HG03103 (cell line): ENCODE data around the gene TMEM130.
"Not testable (repeated sequence)": the region's sequence is repeated elsewhere in the genome, so short reads cannot be mapped to it uniquely, and the experiment has no call there.

Experiments used
- ATAC-seq: cut with Tn5 transposase; IDR thresholded peaks from one replicate; pipeline ENCODE4 v1.9.1; 2021; ENCODE audit warnings: low read depth; ENCODE audit not compliant: unreplicated experiment

Gene TMEM130

DNA sequence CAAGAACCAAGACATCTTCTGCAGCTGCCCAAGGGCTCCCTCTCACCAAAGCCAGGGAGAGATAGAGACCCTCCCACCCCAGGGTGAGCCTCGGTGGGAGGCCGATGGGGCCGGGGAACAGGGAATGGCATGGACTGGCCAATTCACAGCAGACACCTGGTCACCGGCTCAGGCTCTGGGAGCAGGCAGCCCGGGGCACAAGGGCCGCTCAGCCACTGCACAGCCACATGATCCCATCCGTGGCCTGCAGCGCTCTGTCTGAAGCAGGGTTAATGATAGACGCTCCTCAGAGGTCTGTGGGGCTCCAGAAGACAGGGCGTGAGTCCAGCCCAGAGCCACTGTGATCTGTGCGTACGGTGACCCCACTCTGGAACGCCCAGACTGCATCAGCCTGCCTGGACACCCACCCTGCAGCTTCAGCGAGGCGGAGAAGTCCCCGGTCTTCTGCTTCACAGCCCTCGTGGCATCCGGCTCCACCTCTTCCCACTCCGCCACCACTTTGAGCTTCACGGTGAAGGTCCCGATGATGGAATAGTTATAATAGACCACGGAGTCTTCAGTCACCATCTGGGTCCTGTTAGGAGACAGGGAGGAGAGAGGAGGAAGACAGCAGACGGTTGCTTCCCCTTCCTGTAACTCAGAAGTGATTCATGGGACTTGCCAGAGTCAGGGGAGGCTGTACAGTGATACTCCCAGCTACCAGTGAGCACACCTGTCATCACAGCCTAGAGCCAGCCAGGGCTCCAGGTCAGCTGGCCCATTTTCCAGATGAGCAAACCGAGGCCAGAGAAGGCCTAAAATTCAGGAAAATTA is 14.0 kb downstream of the TMEM130 start:
- ATAC-seq, result no peak

DNA sequence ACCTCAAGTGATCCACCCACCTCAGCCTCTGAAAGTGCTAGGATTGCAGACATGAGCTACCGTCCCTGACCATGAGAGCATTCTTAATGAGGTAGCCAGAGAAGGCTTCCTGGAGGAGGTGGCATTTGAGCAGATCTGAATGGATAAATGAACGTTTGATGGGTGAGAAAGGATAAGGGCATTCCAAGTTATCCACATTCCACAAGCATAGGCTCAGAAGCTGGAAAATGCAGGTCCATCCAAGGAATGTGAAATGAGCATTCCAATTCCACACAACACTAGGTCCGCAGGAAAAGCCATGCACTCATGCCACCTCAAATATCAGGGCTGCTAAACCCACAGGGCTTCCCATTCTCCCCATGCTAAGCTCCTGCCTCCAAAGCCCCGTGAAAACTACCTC is 17.0 kb downstream of the TMEM130 start:
- no peak for ATAC-seq

DNA sequence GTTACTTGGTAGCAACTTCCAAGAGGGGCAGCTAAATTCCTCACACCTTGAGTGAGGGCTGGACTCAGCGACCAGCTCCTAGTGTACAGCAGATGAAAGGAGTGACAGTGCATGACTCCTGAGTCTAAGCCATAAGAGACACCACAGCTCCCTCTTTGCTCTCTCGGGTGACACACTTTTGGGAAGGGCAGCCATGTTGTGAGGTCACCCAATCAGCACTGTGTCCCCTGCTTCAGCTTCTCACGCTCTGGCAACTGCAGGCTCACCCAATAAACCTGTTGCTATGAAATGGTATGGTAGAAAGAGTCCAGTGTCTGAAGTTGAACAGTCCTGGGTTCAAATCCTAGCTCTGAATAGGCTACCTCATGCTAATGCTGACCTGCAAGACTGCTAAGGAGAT is 20.9 kb downstream of the TMEM130 start:
- no peak for ATAC-seq

GRCh38 chr7:98842552-98842951 is 27.3 kb downstream of the TMEM130 start:
- ATAC-seq, result not testable (repeated sequence)

DNA sequence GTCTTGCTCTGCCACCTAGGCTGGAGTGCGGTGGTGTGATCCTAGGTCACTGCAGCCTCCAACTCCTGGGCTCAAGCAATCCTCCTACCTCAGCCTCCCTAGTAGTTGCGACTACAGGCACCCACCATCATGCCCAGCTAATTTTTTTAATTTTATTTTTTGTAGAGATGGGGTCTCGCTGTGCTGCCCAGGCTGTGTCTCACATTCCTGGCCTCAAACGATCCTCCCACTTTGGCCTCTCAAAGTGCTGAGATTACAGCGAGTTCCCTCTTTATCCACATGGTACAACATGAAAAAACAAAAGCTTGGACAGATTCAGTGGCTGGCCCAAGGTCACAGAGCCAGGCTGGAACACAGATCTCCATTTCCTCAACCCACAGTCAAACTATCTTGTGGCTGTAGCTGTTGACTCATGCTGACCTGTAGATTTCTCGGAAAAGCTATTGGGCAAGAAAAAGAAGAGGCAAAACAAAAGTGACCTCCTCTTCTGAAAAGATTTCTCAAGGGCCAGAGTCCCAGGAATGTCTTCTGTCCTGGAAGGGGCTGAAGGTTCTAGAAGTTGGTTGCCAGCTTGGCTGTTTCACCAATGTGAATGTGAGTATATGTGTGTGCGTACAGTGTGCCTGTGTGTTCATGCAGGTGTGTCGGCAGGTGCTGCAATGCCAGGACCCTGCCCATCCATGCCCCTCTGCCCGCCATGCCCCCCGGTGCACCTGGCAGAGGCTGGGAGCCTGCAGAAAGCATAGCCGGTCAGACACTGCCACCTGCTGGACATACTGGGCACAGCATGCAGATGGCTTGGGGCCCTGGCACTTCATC is 28.4 kb downstream of the TMEM130 start:
- no peak for ATAC-seq

DNA sequence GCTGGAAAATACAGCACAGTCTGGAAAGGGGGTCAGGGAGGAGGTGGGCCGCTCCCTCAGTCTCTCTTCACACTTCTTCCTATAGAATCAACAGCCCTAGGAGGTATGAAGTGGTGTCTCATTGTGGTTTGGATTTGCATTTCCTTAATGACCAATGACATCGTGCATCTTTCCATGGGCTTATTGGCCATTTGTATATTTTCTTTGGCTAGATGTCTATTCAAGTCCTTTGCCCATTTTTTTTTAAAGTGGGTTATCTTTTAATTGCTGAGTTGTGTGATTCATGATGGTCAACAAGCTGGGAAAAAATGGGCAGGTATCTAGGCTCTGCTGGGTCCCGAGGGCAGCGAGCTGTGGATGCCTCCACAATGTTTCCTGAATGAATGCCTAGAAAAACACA is 29.1 kb downstream of the TMEM130 start:
- ATAC-seq, result no peak

DNA sequence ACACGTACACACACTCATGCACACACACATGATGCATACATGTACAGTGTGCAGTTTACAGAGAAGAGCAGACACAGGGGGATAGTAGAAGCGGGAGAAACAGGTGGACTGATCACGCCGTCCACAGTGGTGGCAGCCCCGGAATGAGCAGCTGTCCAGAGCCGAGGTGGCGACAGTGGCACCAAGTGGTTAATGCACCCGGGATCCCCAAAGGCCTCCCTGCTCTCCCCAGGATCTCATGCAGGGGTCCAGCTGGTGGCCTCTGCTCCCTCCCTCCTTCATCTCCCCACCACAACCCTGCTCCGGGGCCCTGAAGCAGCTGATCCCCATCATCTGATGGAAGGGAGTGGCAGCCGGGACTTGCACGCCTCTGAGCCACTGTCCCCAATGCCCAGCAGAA is 29.7 kb downstream of the TMEM130 start:
- no peak for ATAC-seq

DNA sequence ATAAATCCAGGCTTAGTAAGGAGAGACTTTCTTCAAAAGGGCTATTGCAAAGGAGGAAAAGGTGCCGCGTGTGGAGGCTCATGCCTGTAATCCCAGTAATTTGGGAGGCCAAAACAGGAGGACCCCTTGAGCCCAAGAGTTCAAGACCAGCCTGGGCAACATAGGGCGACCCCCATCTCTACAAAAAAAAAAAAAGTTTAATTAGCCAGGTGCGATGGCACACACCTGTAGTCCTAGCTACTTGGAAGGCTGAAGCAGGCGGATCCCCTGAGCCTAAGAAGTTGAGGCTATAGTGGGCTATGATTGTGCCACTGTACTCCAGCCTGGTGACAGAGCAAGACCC is 32.2 kb downstream of the TMEM130 start:
- no peak for ATAC-seq

GRCh38 chr7:98836811-98837629 is 32.8 kb downstream of the TMEM130 start:
- ATAC-seq, result no peak

DNA sequence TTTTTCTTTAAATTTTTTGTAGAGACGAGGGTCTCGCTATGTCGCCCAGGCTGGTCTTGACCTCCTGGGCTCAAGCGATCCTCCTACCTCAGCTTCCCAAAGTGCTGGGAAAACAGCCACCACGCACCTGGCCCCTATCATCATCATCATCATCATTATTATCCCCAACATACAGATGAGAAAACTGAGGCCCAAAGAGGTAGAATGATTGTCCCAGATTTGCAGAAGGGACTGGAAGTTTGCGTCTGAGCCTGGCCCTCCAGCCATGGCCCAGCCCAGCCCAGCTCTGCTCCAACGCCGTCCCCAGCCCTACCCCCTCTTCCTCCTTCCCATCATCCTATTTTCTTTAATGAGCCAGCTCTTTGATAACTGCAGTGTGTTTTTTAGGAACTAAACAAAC is 34.9 kb downstream of the TMEM130 start:
- ATAC-seq, result no peak

DNA sequence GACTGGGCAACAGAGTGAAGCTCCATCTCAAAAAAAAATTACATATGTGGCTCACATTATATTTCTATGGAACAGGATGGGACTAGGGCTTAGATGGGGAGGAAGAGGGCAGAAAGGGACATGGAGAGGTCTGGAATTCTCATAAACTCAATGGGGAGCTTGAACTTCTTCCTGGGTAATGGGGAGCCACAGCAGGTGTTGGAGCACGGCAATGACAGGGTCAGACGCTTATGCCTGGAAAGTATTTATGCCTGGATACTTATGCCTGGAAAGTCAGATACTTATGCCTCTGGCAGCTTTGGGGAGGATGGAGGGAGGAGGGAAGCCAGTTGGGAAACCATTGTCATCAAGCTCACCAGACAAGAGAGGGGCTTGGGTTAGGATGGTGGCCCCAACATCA is 36.8 kb downstream of the TMEM130 start:
- no peak for ATAC-seq

GRCh38 chr7:98831641-98832221 is 38.1 kb downstream of the TMEM130 start:
- ATAC-seq, result no peak

DNA sequence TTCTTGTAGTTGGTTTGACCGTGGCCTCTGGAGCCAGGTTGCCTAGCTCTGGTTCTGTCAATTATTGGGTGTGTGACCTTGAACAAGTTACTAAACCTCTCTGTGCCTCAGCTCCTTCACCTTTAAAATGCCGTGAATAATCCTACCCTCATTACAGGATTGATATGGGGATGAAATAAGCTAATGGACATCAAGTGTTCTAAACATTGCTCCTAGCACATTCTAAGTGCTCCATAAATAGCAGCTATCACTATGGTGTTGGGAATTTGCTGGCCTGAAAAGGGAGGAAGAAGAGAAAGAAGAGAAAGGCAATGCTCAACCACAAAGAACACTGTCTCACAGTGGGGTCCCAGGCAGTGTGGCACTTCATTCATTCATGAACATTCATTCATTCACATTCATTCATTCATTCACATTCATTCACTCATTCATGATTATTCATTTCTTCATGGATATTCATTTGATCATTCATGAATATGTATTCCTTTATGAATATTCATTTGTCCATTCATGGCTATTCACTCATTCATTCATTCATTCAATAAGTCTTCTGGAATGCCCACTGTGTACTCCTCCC is 38.8 kb downstream of the TMEM130 start:
- ATAC-seq, result no peak

- no peak for ATAC-seq
These were observed 41.4 kb downstream of the TMEM130 start for GRCh38 chr7:98828368-98828767.

DNA sequence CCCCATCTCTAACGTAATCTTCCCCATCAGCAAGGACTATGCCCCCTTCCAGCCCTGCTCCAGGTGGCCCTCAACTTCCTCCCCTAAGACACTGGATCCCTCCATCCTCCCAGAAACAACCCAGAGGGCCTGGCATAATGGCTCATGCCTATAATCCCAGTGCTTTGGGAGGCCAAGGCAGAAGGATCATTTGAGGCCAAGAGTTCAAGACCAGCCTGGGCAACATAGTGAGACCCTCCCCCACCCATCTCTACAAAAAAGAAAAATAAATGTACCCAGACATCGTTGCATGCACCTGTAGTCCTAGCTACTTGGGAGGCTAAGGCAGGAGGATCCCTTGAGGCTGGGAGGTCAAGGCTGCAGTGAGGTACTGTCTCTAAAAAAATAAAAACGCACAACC is 42.6 kb downstream of the TMEM130 start:
- no peak for ATAC-seq

- ATAC-seq, result no peak
These were observed 43.0 kb downstream of the TMEM130 start for GRCh38 chr7:98826811-98827231.

DNA sequence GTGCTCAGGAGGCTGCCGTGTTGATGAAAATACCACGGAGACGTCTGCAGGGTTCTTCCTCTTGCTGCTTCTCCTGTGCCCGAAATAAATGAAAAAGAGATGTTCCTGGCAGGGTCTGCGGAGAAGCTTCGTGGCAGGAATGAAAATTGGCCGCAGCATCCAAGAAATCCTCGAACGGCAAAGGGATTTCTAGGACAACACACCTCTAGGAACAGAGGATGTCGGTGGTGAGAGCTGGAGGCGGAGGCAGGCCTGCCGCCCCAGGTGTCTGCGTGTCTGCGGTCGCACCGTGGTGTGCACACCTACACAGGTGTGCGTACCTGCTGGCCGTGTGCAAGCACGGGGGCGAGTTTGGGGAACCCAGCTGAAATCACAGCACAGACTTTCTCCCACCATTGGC is 43.4 kb downstream of the TMEM130 start:
- ATAC-seq, result no peak

DNA sequence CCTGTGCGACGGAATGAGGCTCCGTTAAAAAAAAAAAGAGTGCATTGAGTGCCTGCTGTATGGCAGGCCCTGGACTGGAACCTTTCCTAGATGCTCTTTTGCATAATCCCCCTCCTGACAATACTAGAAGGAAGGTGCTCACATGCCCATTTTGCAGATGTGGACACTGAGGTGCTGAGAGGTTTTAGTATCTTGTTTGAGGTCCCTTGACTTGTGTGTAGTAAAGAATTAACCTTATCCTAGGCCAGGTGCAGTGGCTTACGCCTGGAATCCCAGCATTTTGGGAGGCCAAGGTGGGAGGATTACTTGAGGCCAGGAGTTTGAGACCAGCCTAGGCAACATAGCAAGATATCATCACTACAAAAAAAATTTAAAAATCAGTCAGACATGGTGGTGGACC is 46.6 kb downstream of the TMEM130 start:
- no peak for ATAC-seq

DNA sequence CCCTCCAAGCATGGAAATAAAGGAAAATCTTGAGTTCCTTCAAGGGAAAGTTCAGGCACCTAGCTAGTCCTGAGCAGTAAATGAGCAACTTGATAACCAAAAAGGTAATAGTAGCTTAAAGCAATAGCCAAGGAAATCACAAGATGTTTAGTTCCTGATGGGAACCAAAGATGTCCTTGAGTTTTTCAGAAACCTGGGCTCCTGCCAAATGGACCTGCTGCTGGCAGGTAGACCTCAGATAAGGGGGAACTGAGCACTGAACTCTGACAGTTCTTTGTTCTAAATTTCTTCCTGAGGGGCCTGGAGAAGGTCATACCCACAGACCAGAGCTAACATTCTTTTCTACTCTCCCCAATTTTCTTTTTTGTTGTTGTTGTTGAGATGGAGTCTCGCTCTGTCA is 48.5 kb downstream of the TMEM130 start:
- ATAC-seq, result no peak

GRCh38 chr7:98816967-98817710 is 52.7 kb downstream of the TMEM130 start:
- ATAC-seq, result no peak
